Caco-2 (cell line): ENCODE results near the gene KIFAP3. TPM values are rescaled to one million over a fixed set of nuclear protein-coding genes. Genes with fewer than 3 reads are reported as not detected.

Source experiments
- BruUV-seq: library from RNA; stranded (reverse); fragments of 400-500 nt; replicated peaks from 2 replicates; lab custom pipeline; 2021; lab: Mats Ljungman, UMichigan
- CTCF ChIA-PET: fragments of 300-600 bp; sonication (Branson Sonifier 250); formaldehyde crosslinking; loops from one replicate; lab custom pipeline; 2022; ENCODE audit warnings: antibody characterized with exemption; lab: Charles Lee
- POLR2A ChIA-PET: fragments of 300-600 bp; sonication (Branson Sonifier 250); formaldehyde crosslinking; loops from one replicate; lab custom pipeline; 2022; ENCODE audit warnings: antibody characterized with exemption; lab: Charles Lee
- DNase-seq, 2 experiments: peaks; one replicate each; pipeline versions ENCODE4 v3.0.0 to v3.0.0-alpha.2; 2020 to 2022
- H3K27me3 ChIP-seq: replicated peaks from 2 replicates; pipeline ENCODE4 v1.6.0; 2011; ENCODE audit warnings: low read length; ENCODE audit not compliant: control insufficient read depth, insufficient read depth
- H3K36me3 ChIP-seq: 2 replicates; pipeline ENCODE4 v1.5.1; 2011; ENCODE audit warnings: low read length; ENCODE audit not compliant: control insufficient read depth, insufficient read depth
- H3K4me1 ChIP-seq: fragments of 250-450 bp; sonication (Bioruptor Pico); 2 replicates; pipeline ENCODE4 v1.5.1; 2020; ENCODE audit warnings: mild to moderate bottlenecking
- H3K4me3 ChIP-seq: 2 replicates; pipeline ENCODE4 v1.5.1; 2011; ENCODE audit warnings: low read depth, mild to moderate bottlenecking, control low read depth, low read length
- H3K9me3 ChIP-seq: fragments of 250-450 bp; sonication (Bioruptor Pico); 2 replicates; pipeline ENCODE4 v1.5.1; 2020; ENCODE audit warnings: mild to moderate bottlenecking, moderate library complexity
- H3K27ac Mint-ChIP-seq: one replicate; pipeline ENCODE4 v1.8.0; 2022; ENCODE audit warnings: mixed read lengths; ENCODE audit not compliant: unreplicated experiment
- H3K27me3 Mint-ChIP-seq: one replicate; pipeline ENCODE4 v1.8.0; 2022; ENCODE audit warnings: mixed read lengths; ENCODE audit not compliant: insufficient read depth, unreplicated experiment
- H3K36me3 Mint-ChIP-seq: one replicate; pipeline ENCODE4 v1.8.0; 2022; ENCODE audit warnings: mild to moderate bottlenecking, mixed read lengths; ENCODE audit not compliant: insufficient read depth, unreplicated experiment
- H3K4me1 Mint-ChIP-seq: one replicate; pipeline ENCODE4 v1.8.0; 2022; ENCODE audit warnings: low read depth, mixed read lengths; ENCODE audit not compliant: unreplicated experiment
- H3K4me3 Mint-ChIP-seq: one replicate; pipeline ENCODE4 v1.8.0; 2022; ENCODE audit warnings: mild to moderate bottlenecking, moderate library complexity, mixed read lengths; ENCODE audit not compliant: unreplicated experiment
- H3K9me3 Mint-ChIP-seq: one replicate; pipeline ENCODE4 v1.8.0; 2022; ENCODE audit warnings: mixed read lengths; ENCODE audit not compliant: unreplicated experiment
- CTCF ChIP-seq, 2 experiments: fragments of 200-600 bp in 1 of 2; IDR thresholded peaks; 1 replicate in 1 of 2; 2 replicates in 1 of 2; pipeline versions ENCODE4 v1.5.1 to v1.8.0; 2011 to 2022; ENCODE audit warnings: antibody characterized with exemption in 1 of 2, control low read depth in 1 of 2, inconsistent platforms in 1 of 2, low read depth in 1 of 2, low read length in 1 of 2, mild to moderate bottlenecking in 1 of 2, moderate library complexity in 1 of 2; ENCODE audit not compliant: insufficient read depth in 1 of 2, severe bottlenecking in 1 of 2, unreplicated experiment in 1 of 2
- intact Hi-C: fragments of 100-400 bp; cut with micrococcal nuclease; formaldehyde crosslinking; loops from one replicate; pipeline ENCODE4 v1.10.0; 2022; ENCODE audit not compliant: unreplicated experiment
- total RNA-seq: library from RNA; stranded (reverse); gene quantifications from 2 replicates; pipeline ENCODE4 v1.2.3, GENCODE V29; 2022

KIFAP3 gene
- total RNA-seq, 1 experiment from 2014 or later, result 10.9 TPM

- H3K4me3 Mint-ChIP-seq, result no peak overlapping the region
- Histone ChIP-seq H3K9me3 (no peaks in the 10 kb centered on the region), H3K27me3 (no peaks in the 10 kb centered on the region), H3K4me1 (no peaks in the 10 kb centered on the region), H3K36me3 (no peaks in the 10 kb centered on the region), H3K4me3 (no peak overlapping the region)
- no peaks in the 10 kb centered on the region for H3K27me3 Mint-ChIP-seq
- no peaks in the 10 kb centered on the region for H3K36me3 Mint-ChIP-seq
- no peaks in the 10 kb centered on the region for H3K9me3 Mint-ChIP-seq
- DNase-seq, result no peak
- intact Hi-C loops, result no loop called here
- BruUV-seq, result no TSS peak
- TF ChIP-seq CTCF (IDR thresholded peaks at IDR 0.05; ENCODE audit: insufficient read depth in 1 of 2, low read depth in 1 of 2, low read length in 1 of 2, severe bottlenecking in 1 of 2, unreplicated experiment in 1 of 2), result no peak
- no peaks in the 10 kb centered on the region for H3K4me1 Mint-ChIP-seq
- CTCF ChIA-PET, result no interaction called here
- H3K27ac Mint-ChIP-seq, result no peak overlapping the region
- POLR2A ChIA-PET, result no interaction called here
Observed at GRCh38 chr1:169906938-169907337, 167.6 kb downstream of the KIFAP3 start.

GRCh38 chr1:169904834-169905233 lies 169.7 kb downstream of the KIFAP3 start:
- H3K4me3 Mint-ChIP-seq, result no peak overlapping the region
- H3K4me1 Mint-ChIP-seq, result no peaks in the 10 kb centered on the region
- CTCF ChIA-PET, result no interaction called here
- Histone ChIP-seq H3K4me3 (no peak overlapping the region), H3K4me1 (peaks cover 6% of the 10 kb centered on the region; the same call in 1 of the 2 replicates), H3K27me3 (no peaks in the 10 kb centered on the region), H3K36me3 (no peaks in the 10 kb centered on the region), H3K9me3 (no peaks in the 10 kb centered on the region)
- no peak for TF ChIP-seq CTCF (IDR thresholded peaks at IDR 0.05; ENCODE audit: insufficient read depth in 1 of 2, low read depth in 1 of 2, low read length in 1 of 2, severe bottlenecking in 1 of 2, unreplicated experiment in 1 of 2)
- BruUV-seq, result no TSS peak
- intact Hi-C loops, result no loop called here
- H3K27ac Mint-ChIP-seq, result no peak overlapping the region
- H3K36me3 Mint-ChIP-seq, result no peaks in the 10 kb centered on the region
- no peaks in the 10 kb centered on the region for H3K27me3 Mint-ChIP-seq
- no peak for DNase-seq
- POLR2A ChIA-PET, result no interaction called here
- H3K9me3 Mint-ChIP-seq, result no peaks in the 10 kb centered on the region

GRCh38 chr1:169902751-169903150 lies 171.7 kb downstream of the KIFAP3 start:
- no peak for DNase-seq
- no peaks in the 10 kb centered on the region for H3K36me3 ChIP-seq
- ChIA-PET POLR2A (interaction anchor here (1.0 kb wide), 1 partner anchor 9 kb away, joined by 3 read pairs; the partner anchor contains the start of gene SCYL3), CTCF (no interaction called here)
- H3K4me1 Mint-ChIP-seq, result no peaks in the 10 kb centered on the region
- no peaks in the 10 kb centered on the region for H3K27me3 Mint-ChIP-seq
- H3K9me3 ChIP-seq, result no peaks in the 10 kb centered on the region
- no peak overlapping the region for H3K4me3 Mint-ChIP-seq
- no peaks in the 10 kb centered on the region for H3K27me3 ChIP-seq
- H3K4me3 ChIP-seq, result no peak overlapping the region
- no peaks in the 10 kb centered on the region for H3K36me3 Mint-ChIP-seq
- no peak overlapping the region for H3K27ac Mint-ChIP-seq
- intact Hi-C loops, result no loop called here
- BruUV-seq, result no TSS peak
- no peak for TF ChIP-seq CTCF (IDR thresholded peaks at IDR 0.05; ENCODE audit: insufficient read depth in 1 of 2, low read depth in 1 of 2, low read length in 1 of 2, severe bottlenecking in 1 of 2, unreplicated experiment in 1 of 2)
- H3K9me3 Mint-ChIP-seq, result no peaks in the 10 kb centered on the region
- peaks cover 6% of the 10 kb centered on the region; the same call in 1 of the 2 replicates for H3K4me1 ChIP-seq
